PFSK-1 (cell line): ENCODE measurements around the gene DNAAF5.

Experiments
- FOXP2 ChIP-seq: optimal IDR thresholded peaks from 2 replicates; pipeline ENCODE3; 2011; ENCODE audit warnings: borderline replicate concordance, control low read depth, inconsistent platforms; ENCODE audit not compliant: insufficient read depth; ENCODE audit errors: extremely low read length, extremely low read depth
- POLR2AphosphoS5 ChIP-seq: IDR thresholded peaks from 2 replicates; pipeline ENCODE4 v1.6.1; 2012; ENCODE audit warnings: low read depth, mild to moderate bottlenecking, control low read depth, low read length, moderate library complexity
- REST ChIP-seq, 2 experiments: IDR thresholded peaks; 2 replicates each; pipeline versions ENCODE4 v1.6.1 to v1.8.0; 2011 to 2012; ENCODE audit warnings: low read depth in 2 of 2, low read length in 2 of 2, control low read depth in 1 of 2, inconsistent platforms in 1 of 2, mild to moderate bottlenecking in 1 of 2, moderate library complexity in 1 of 2; ENCODE audit not compliant: insufficient read depth in 1 of 2
- SIN3A ChIP-seq: IDR thresholded peaks from 2 replicates; pipeline ENCODE4 v1.6.1; 2012; ENCODE audit warnings: mild to moderate bottlenecking, low read length, moderate library complexity, borderline replicate concordance; ENCODE audit not compliant: insufficient read depth
- TAF1 ChIP-seq: IDR thresholded peaks from 2 replicates; pipeline ENCODE4 v1.6.1; 2012; ENCODE audit warnings: low read length, control low read depth, borderline replicate concordance; ENCODE audit not compliant: insufficient read depth

The DNAAF5 gene

GRCh38 chr7:778271-778967 is 51.9 kb downstream of the DNAAF5 start:
- no peak for TF ChIP-seq POLR2AphosphoS5
- no peak for TF ChIP-seq SIN3A
- no peak for TF ChIP-seq TAF1
- TF ChIP-seq FOXP2, result no peak
- no peak for TF ChIP-seq REST (IDR thresholded peaks at IDR 0.05; ENCODE audit: insufficient read depth in 1 of 2, low read depth in 2 of 2, low read length in 2 of 2)

GRCh38 chr7:778968-779451 is 52.5 kb downstream of the DNAAF5 start:
- TF ChIP-seq POLR2AphosphoS5 (no peak), REST (IDR thresholded peaks at IDR 0.05; ENCODE audit: insufficient read depth in 1 of 2, low read depth in 2 of 2, low read length in 2 of 2) (no peak), FOXP2 (no peak), TAF1 (no peak), SIN3A (no peak)

- TF ChIP-seq SIN3A (no peak), REST (IDR thresholded peaks at IDR 0.05; ENCODE audit: insufficient read depth in 1 of 2, low read depth in 2 of 2, low read length in 2 of 2) (no peak), FOXP2 (no peak), TAF1 (no peak), POLR2AphosphoS5 (no peak)
Measured at GRCh38 chr7:779480-779879, 53.0 kb downstream of the DNAAF5 start.

GRCh38 chr7:780081-780480 is 53.6 kb downstream of the DNAAF5 start:
- no peak for TF ChIP-seq TAF1
- TF ChIP-seq REST (IDR thresholded peaks at IDR 0.05; ENCODE audit: insufficient read depth in 1 of 2, low read depth in 2 of 2, low read length in 2 of 2), result no peak
- TF ChIP-seq SIN3A, result no peak
- TF ChIP-seq POLR2AphosphoS5, result no peak
- TF ChIP-seq FOXP2, result no peak
